Esophagus (tissue), 2 donors: ENCODE data around the gene PRKAR1B. TPM values are rescaled to one million over a fixed set of nuclear protein-coding genes. Genes with fewer than 3 reads are reported as not detected.

Source experiments
- H3K27ac ChIP-seq, 2 donors: one replicate each; pipeline ENCODE4 v1.5.1; 2013; ENCODE audit warnings: low read depth in 2 of 2, mild to moderate bottlenecking in 2 of 2, inconsistent platforms in 1 of 2, low read length in 1 of 2, moderate library complexity in 1 of 2
- H3K27me3 ChIP-seq, 2 donors: one replicate each; pipeline ENCODE4 v1.6.1; 2013; ENCODE audit warnings: low read length in 2 of 2, control low read depth in 1 of 2, mild to moderate bottlenecking in 1 of 2; ENCODE audit not compliant: insufficient read depth in 2 of 2, control insufficient read depth in 1 of 2
- H3K36me3 ChIP-seq, 2 donors: one replicate each; pipeline ENCODE4 v1.6.1; 2013; ENCODE audit warnings: low read length in 1 of 2; ENCODE audit not compliant: control insufficient read depth in 2 of 2, insufficient read depth in 2 of 2
- H3K4me1 ChIP-seq, 2 donors: one replicate each; pipeline ENCODE4 v1.6.1; 2013; ENCODE audit warnings: low read length in 1 of 2; ENCODE audit not compliant: control insufficient read depth in 2 of 2, insufficient read depth in 2 of 2
- H3K4me3 ChIP-seq, 2 donors: one replicate each; pipeline ENCODE4 v1.5.1; 2013; ENCODE audit warnings: low read length in 2 of 2, mild to moderate bottlenecking in 2 of 2, low read depth in 1 of 2, moderate library complexity in 1 of 2
- H3K9me3 ChIP-seq, 2 donors: one replicate each; pipeline ENCODE4 v1.6.1; 2013; ENCODE audit warnings: mild to moderate bottlenecking in 2 of 2, low read depth in 1 of 2, low read length in 1 of 2, moderate library complexity in 1 of 2; ENCODE audit not compliant: control insufficient read depth in 2 of 2, insufficient read depth in 1 of 2
- WGBS, 2 donors: extraction: QIAGEN DNeasy Blood & Tissue Kit; methylation state at CpG; one replicate each; pipeline ENCODE4 v1.1.7; 2013; 5-methylcytosine and 5-hydroxymethylcytosine counted together
- polyA plus RNA-seq, 2 donors: library from polyadenylated mRNA; stranded (reverse); fragments of 200-250 nt; gene quantifications; one replicate each; pipeline ENCODE4 v1.2.3, GENCODE V29; 2013
- donor health status: healthy with polysubstance abuse.
- donor health status: Bipolar disorder and iron deficiency.

Gene PRKAR1B
- polyA plus RNA-seq, 2 donors, result 10.4 to 10.9 TPM

GRCh38 chr7:623464-623863 lies 103.6 kb downstream of the PRKAR1B start:
- Histone ChIP-seq H3K9me3 (peaks cover 0 to 2% of the 10 kb centered on the region in 2 donors), H3K4me3 (no peak overlapping the region), H3K36me3 (no peaks in the 10 kb centered on the region), H3K4me1 (peaks cover 3% of the 10 kb centered on the region in 2 donors), H3K27me3 (no peaks in the 10 kb centered on the region), H3K27ac (no peak overlapping the region)
- WGBS, 2 donors, result 93 to 95% methylated on average over 8 of the region's 8 CpGs

GRCh38 chr7:621572-622285 lies 105.4 kb downstream of the PRKAR1B start:
- WGBS, 2 donors, result 54 to 63% methylated on average over 8 of the region's 8 CpGs
- no peaks in the 10 kb centered on the region for H3K36me3 ChIP-seq
- H3K27me3 ChIP-seq, result no peaks in the 10 kb centered on the region
- H3K4me1 ChIP-seq, result peaks cover 3% of the 10 kb centered on the region in 2 donors
- peak overlapping the region in 1 of 2 donors; percentile 73 for H3K27ac ChIP-seq
- H3K4me3 ChIP-seq, result no peak overlapping the region
- peaks cover 0 to 2% of the 10 kb centered on the region in 2 donors for H3K9me3 ChIP-seq

DNA sequence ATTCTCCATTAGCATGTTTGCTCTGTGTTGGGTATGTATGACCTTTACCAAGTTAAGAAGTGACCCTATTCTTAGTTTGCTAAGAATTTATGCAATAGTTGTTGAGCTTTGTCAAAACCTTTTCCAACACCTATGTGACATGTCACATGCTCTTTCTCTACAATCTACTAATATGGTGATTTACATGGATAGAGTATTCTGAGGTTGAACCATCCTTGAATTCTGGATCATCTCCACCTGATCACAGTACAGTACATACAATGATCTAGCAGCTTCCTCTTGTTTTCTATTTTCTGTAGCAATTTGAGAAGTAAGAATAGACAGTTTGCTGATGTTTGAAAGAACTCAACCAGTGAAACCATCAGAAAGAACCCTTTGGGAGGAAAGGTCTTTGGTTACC lies 106.2 kb downstream of the PRKAR1B start:
- no peak overlapping the region for H3K4me3 ChIP-seq
- H3K27me3 ChIP-seq, result no peaks in the 10 kb centered on the region
- H3K27ac ChIP-seq, result no peak overlapping the region
- peaks cover 0 to 2% of the 10 kb centered on the region in 2 donors for H3K9me3 ChIP-seq
- H3K36me3 ChIP-seq, result no peaks in the 10 kb centered on the region
- H3K4me1 ChIP-seq, result peaks cover 3% of the 10 kb centered on the region in 2 donors

- H3K36me3 ChIP-seq, result no peaks in the 10 kb centered on the region
Observed at GRCh38 chr7:620056-620455, 107.0 kb downstream of the PRKAR1B start.

DNA sequence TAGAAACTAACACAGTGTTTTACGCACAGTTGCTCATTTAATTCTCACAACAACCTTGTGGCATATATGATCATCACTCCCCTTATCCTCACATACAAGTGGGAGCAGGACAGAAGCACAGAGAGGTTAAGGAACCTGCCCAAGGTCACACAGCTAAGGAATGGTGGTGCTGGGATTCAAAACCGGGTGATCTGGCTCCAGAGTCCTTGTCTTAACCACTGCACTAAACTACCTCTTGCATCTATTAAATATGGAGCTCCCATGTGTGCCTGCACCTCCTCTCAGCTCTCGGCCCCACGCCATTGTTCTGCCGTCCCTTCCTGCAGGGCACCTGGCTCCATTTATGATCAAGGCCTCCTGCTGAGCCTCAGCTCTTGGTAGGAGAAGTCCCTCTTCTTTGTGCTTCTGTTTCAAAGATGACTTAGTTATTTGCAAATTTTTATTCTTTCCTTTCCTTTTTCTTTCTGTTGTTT lies 107.7 kb downstream of the PRKAR1B start:
- 91 to 96% methylated on average over 5 of the region's 5 CpGs for WGBS, 2 donors
- Histone ChIP-seq H3K4me3 (no peak overlapping the region), H3K27ac (peak overlapping the region in 1 of 2 donors; percentile 33), H3K36me3 (no peaks in the 10 kb centered on the region), H3K27me3 (no peaks in the 10 kb centered on the region), H3K9me3 (peaks cover 0 to 2% of the 10 kb centered on the region in 2 donors), H3K4me1 (peaks cover 3% of the 10 kb centered on the region in 2 donors)

More at GRCh38 chr7:620056-620455, 107.0 kb downstream of the PRKAR1B start:
- Histone ChIP-seq H3K27ac (peak overlapping the region in 1 of 2 donors; percentile 27), H3K9me3 (peaks cover 0 to 2% of the 10 kb centered on the region in 2 donors), H3K27me3 (no peaks in the 10 kb centered on the region), H3K4me1 (peaks cover 3% of the 10 kb centered on the region in 2 donors), H3K4me3 (no peak overlapping the region)
- WGBS, 2 donors, result 47 to 59% methylated on average over 5 of the region's 5 CpGs

DNA sequence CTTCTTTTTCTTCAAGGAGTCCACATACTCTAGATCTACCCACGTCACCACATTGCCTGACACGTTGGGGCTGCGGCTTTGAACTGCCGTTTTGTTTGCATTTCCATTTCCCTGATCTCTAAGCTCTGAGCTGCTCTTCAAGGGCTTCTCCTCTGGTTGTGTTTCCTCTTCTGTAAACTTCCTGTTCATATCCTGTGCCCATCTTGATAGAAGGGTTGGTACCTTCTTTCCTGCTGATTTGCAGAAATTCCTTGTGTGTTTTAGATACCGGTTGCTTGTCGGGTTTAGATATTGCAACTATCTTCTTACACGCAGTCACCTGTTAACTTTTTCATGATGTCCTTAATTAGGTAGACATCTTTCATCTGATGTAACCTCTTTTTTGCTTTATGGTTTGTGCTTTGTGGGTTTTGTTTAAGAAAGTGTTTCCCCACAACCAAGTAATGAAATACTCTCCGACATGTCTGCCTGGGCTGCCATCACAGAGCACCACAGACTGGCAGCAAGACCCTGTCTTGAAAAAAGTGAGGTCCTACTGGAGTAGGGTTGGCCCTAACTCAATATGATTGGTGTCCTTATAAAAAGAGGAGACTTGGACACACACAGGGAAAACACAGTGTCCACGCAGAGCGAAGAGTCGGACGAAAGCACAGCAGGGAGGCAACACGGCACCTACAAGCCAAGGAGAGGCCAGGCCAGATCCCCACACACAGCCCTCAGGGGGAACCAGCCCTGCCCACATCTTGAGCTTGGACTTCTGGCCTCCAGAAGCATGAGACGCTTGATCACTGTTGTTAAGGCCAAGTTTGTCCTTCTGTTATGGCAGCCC lies 108.3 kb downstream of the PRKAR1B start:
- no peaks in the 10 kb centered on the region for H3K36me3 ChIP-seq
- no peak overlapping the region for H3K4me3 ChIP-seq
- peak overlapping the region; percentile 33 to 38 for H3K27ac ChIP-seq
- no peaks in the 10 kb centered on the region for H3K27me3 ChIP-seq
- 76 to 85% methylated on average over 14 of the region's 14 CpGs for WGBS, 2 donors
- peaks cover 0 to 2% of the 10 kb centered on the region in 2 donors for H3K9me3 ChIP-seq
- peaks cover 3 to 5% of the 10 kb centered on the region in 2 donors for H3K4me1 ChIP-seq

GRCh38 chr7:617614-618538 lies 109.2 kb downstream of the PRKAR1B start:
- no peaks in the 10 kb centered on the region for H3K9me3 ChIP-seq
- H3K36me3 ChIP-seq, result no peaks in the 10 kb centered on the region
- WGBS, 2 donors, result 79 to 85% methylated on average over 22 to 23 of the region's 23 CpGs
- H3K4me1 ChIP-seq, result peaks cover 3 to 10% of the 10 kb centered on the region in 2 donors
- H3K27ac ChIP-seq, result peak overlapping the region; percentile 37 to 56
- H3K27me3 ChIP-seq, result no peaks in the 10 kb centered on the region
- H3K4me3 ChIP-seq, result no peak overlapping the region

- peak overlapping the region in 1 of 2 donors; percentile 20 for H3K27ac ChIP-seq
- H3K9me3 ChIP-seq, result no peaks in the 10 kb centered on the region
- H3K4me3 ChIP-seq, result peak overlapping the region; percentile 36
- H3K4me1 ChIP-seq, result peaks cover 0 to 13% of the 10 kb centered on the region in 2 donors
- 54 to 70% methylated on average over 38 of the region's 38 CpGs for WGBS, 2 donors
- no peaks in the 10 kb centered on the region for H3K36me3 ChIP-seq
- no peaks in the 10 kb centered on the region for H3K27me3 ChIP-seq
Observed at GRCh38 chr7:613442-614140, 113.5 kb downstream of the PRKAR1B start.
